ENCODE measurements around the gene NME7.

DNA sequence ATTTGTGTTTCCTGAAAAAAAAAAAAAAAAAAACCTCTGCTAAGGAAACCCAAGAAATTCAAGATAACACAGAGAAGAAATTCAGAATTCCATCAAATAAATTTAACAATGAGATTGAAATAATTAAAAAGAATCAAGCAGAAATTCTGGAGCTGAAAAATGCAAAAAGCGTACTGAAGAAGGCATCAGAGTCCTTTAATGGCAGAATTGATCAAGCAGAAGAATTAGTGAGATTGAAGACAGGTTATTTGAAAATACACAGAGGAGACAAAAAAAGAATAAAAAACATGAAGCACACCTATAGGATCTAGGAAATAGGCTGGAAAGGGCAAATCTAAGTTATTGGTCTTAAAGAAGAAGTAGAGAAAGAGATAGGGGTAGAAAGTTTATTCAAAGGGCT is 38.2 kb downstream of the NME7 start:
- no peak for TF ChIP-seq POLR2AphosphoS5 (IDR thresholded peaks at IDR 0.05; ENCODE audit: low read depth, low read length)
- no peak for TF ChIP-seq SPI1 (IDR thresholded peaks at IDR 0.05; ENCODE audit: low read depth, low read length)
- no peak for TF ChIP-seq POLR2A (IDR thresholded peaks at IDR 0.05; ENCODE audit: low read depth, low read length)
- no peak for TF ChIP-seq POU2F2 (IDR thresholded peaks at IDR 0.05; ENCODE audit: low read depth, low read length)
- no peak for TF ChIP-seq TAF1 (IDR thresholded peaks at IDR 0.05; ENCODE audit: low read depth, low read length)
- TF ChIP-seq PAX5 (IDR thresholded peaks at IDR 0.05; ENCODE audit: insufficient read depth, low read length, severe bottlenecking): no peak
